Caco-2 (cell line): ENCODE measurements around the gene RUNX2. TPM values are rescaled to one million over a fixed set of nuclear protein-coding genes. Genes with fewer than 3 reads are reported as not detected.
A peak's percentile ranks its signal among the peaks of the same experiment; 100 is the strongest.

ENCODE experiments used
- BruUV-seq: library from RNA; stranded (reverse); fragments of 400-500 nt; replicated peaks from 2 replicates; lab custom pipeline; 2021; lab: Mats Ljungman, UMichigan
- CTCF ChIA-PET: fragments of 300-600 bp; sonication (Branson Sonifier 250); formaldehyde crosslinking; loops from one replicate; lab custom pipeline; 2022; ENCODE audit warnings: antibody characterized with exemption; lab: Charles Lee
- POLR2A ChIA-PET: fragments of 300-600 bp; sonication (Branson Sonifier 250); formaldehyde crosslinking; loops from one replicate; lab custom pipeline; 2022; ENCODE audit warnings: antibody characterized with exemption; lab: Charles Lee
- DNase-seq, 2 experiments: peaks; one replicate each; pipeline versions ENCODE4 v3.0.0 to v3.0.0-alpha.2; 2020 to 2022
- H3K27me3 ChIP-seq: replicated peaks from 2 replicates; pipeline ENCODE4 v1.6.0; 2011; ENCODE audit warnings: low read length; ENCODE audit not compliant: control insufficient read depth, insufficient read depth
- H3K36me3 ChIP-seq: 2 replicates; pipeline ENCODE4 v1.5.1; 2011; ENCODE audit warnings: low read length; ENCODE audit not compliant: control insufficient read depth, insufficient read depth
- H3K4me1 ChIP-seq: fragments of 250-450 bp; sonication (Bioruptor Pico); 2 replicates; pipeline ENCODE4 v1.5.1; 2020; ENCODE audit warnings: mild to moderate bottlenecking
- H3K4me3 ChIP-seq: 2 replicates; pipeline ENCODE4 v1.5.1; 2011; ENCODE audit warnings: low read depth, mild to moderate bottlenecking, control low read depth, low read length
- H3K9me3 ChIP-seq: fragments of 250-450 bp; sonication (Bioruptor Pico); 2 replicates; pipeline ENCODE4 v1.5.1; 2020; ENCODE audit warnings: mild to moderate bottlenecking, moderate library complexity
- H3K27ac Mint-ChIP-seq: one replicate; pipeline ENCODE4 v1.8.0; 2022; ENCODE audit warnings: mixed read lengths; ENCODE audit not compliant: unreplicated experiment
- H3K27me3 Mint-ChIP-seq: one replicate; pipeline ENCODE4 v1.8.0; 2022; ENCODE audit warnings: mixed read lengths; ENCODE audit not compliant: insufficient read depth, unreplicated experiment
- H3K36me3 Mint-ChIP-seq: one replicate; pipeline ENCODE4 v1.8.0; 2022; ENCODE audit warnings: mild to moderate bottlenecking, mixed read lengths; ENCODE audit not compliant: insufficient read depth, unreplicated experiment
- H3K4me1 Mint-ChIP-seq: one replicate; pipeline ENCODE4 v1.8.0; 2022; ENCODE audit warnings: low read depth, mixed read lengths; ENCODE audit not compliant: unreplicated experiment
- H3K4me3 Mint-ChIP-seq: one replicate; pipeline ENCODE4 v1.8.0; 2022; ENCODE audit warnings: mild to moderate bottlenecking, moderate library complexity, mixed read lengths; ENCODE audit not compliant: unreplicated experiment
- H3K9me3 Mint-ChIP-seq: one replicate; pipeline ENCODE4 v1.8.0; 2022; ENCODE audit warnings: mixed read lengths; ENCODE audit not compliant: unreplicated experiment
- CTCF ChIP-seq, 2 experiments: fragments of 200-600 bp in 1 of 2; IDR thresholded peaks; 1 replicate in 1 of 2; 2 replicates in 1 of 2; pipeline versions ENCODE4 v1.5.1 to v1.8.0; 2011 to 2022; ENCODE audit warnings: antibody characterized with exemption in 1 of 2, control low read depth in 1 of 2, inconsistent platforms in 1 of 2, low read depth in 1 of 2, low read length in 1 of 2, mild to moderate bottlenecking in 1 of 2, moderate library complexity in 1 of 2; ENCODE audit not compliant: insufficient read depth in 1 of 2, severe bottlenecking in 1 of 2, unreplicated experiment in 1 of 2
- intact Hi-C: fragments of 100-400 bp; cut with micrococcal nuclease; formaldehyde crosslinking; loops from one replicate; pipeline ENCODE4 v1.10.0; 2022; ENCODE audit not compliant: unreplicated experiment
- total RNA-seq: library from RNA; stranded (reverse); gene quantifications from 2 replicates; pipeline ENCODE4 v1.2.3, GENCODE V29; 2022

The RUNX2 gene
- total RNA-seq, 1 experiment from 2014 or later: not detected

GRCh38 chr6:45498591-45498990 lies 170.5 kb downstream of the RUNX2 start:
- no peak for TF ChIP-seq CTCF (IDR thresholded peaks at IDR 0.05; ENCODE audit: insufficient read depth in 1 of 2, low read depth in 1 of 2, low read length in 1 of 2, severe bottlenecking in 1 of 2, unreplicated experiment in 1 of 2)
- no peak for DNase-seq
- Mint-ChIP-seq H3K27ac (no peak overlapping the region), H3K4me1 (peaks cover 6% of the 10 kb centered on the region), H3K9me3 (no peaks in the 10 kb centered on the region), H3K36me3 (no peaks in the 10 kb centered on the region), H3K27me3 (peaks cover 3% of the 10 kb centered on the region), H3K4me3 (no peak overlapping the region)
- no TSS peak for BruUV-seq
- H3K36me3 ChIP-seq: no peaks in the 10 kb centered on the region
- POLR2A ChIA-PET: no interaction called here
- no peaks in the 10 kb centered on the region for H3K27me3 ChIP-seq
- intact Hi-C loops: no loop called here
- H3K4me3 ChIP-seq: no peak overlapping the region
- H3K4me1 ChIP-seq: 0 out of 2 replicates have a peak, but pooled peaks cover 3% of the 10 kb centered on the region
- H3K9me3 ChIP-seq: no peaks in the 10 kb centered on the region
- CTCF ChIA-PET: interaction anchor here (0.9 kb wide), 1 partner anchor 216 kb away, joined by 3 read pairs; no protein-coding TSS in a partner anchor

GRCh38 chr6:45500924-45501816 lies 173.0 kb downstream of the RUNX2 start:
- Mint-ChIP-seq H3K36me3 (no peaks in the 10 kb centered on the region), H3K27me3 (peaks cover 3% of the 10 kb centered on the region), H3K27ac (no peak overlapping the region), H3K4me3 (no peak overlapping the region), H3K9me3 (no peaks in the 10 kb centered on the region), H3K4me1 (peaks cover 17% of the 10 kb centered on the region)
- Histone ChIP-seq H3K27me3 (no peaks in the 10 kb centered on the region), H3K4me3 (no peak overlapping the region), H3K9me3 (no peaks in the 10 kb centered on the region), H3K4me1 (0 out of 2 replicates have a peak, but pooled peaks cover 3% of the 10 kb centered on the region), H3K36me3 (no peaks in the 10 kb centered on the region)
- DNase-seq: peak; percentile 35 to 43
- CTCF ChIA-PET: interaction anchor here (1.0 to 1.6 kb wide), 3 partner anchors 20 to 213 kb away, joined by 4 to 21 read pairs (median 4); no protein-coding TSS in a partner anchor
- intact Hi-C loops: loop anchor here (1.0 kb wide), 1 partner anchor 213 kb away; no protein-coding TSS in a partner anchor
- TF ChIP-seq CTCF (IDR thresholded peaks at IDR 0.05; ENCODE audit: insufficient read depth in 1 of 2, low read depth in 1 of 2, low read length in 1 of 2, severe bottlenecking in 1 of 2, unreplicated experiment in 1 of 2): peak in 1 of 2 experiments; percentile 53
- POLR2A ChIA-PET: no interaction called here
- BruUV-seq: no TSS peak

- Mint-ChIP-seq H3K4me1 (peaks cover 17% of the 10 kb centered on the region), H3K36me3 (no peaks in the 10 kb centered on the region), H3K27me3 (peaks cover 3% of the 10 kb centered on the region), H3K4me3 (no peak overlapping the region), H3K27ac (no peak overlapping the region), H3K9me3 (no peaks in the 10 kb centered on the region)
- Histone ChIP-seq H3K9me3 (no peaks in the 10 kb centered on the region), H3K27me3 (no peaks in the 10 kb centered on the region), H3K4me1 (0 out of 2 replicates have a peak, but pooled peaks cover 3% of the 10 kb centered on the region), H3K4me3 (no peak overlapping the region), H3K36me3 (no peaks in the 10 kb centered on the region)
- BruUV-seq: no TSS peak
- no peak for TF ChIP-seq CTCF (IDR thresholded peaks at IDR 0.05; ENCODE audit: insufficient read depth in 1 of 2, low read depth in 1 of 2, low read length in 1 of 2, severe bottlenecking in 1 of 2, unreplicated experiment in 1 of 2)
- ChIA-PET POLR2A (no interaction called here), CTCF (no interaction called here)
- no peak for DNase-seq
- intact Hi-C loops: no loop called here
These were observed 174.3 kb downstream of the RUNX2 start for GRCh38 chr6:45502456-45502855.
